ENCODE measurements around the gene TMEM234. TPM values are rescaled to one million over a fixed set of nuclear protein-coding genes. Genes with fewer than 3 reads are reported as not detected.

Gene TMEM234
- total RNA-seq, 1 experiment from 2014 or later = 23.3 TPM

- CTCF ChIA-PET = no interaction called here
- BruUV-seq (replicated peaks) = no TSS peak
- H3K27ac ChIP-seq (ENCODE audit: low read length) = peak overlapping the region; percentile 97
- no peaks in the 10 kb centered on the region for H3K27me3 ChIP-seq (ENCODE audit: control insufficient read depth, insufficient read depth, low read length)
- peak overlapping the region; percentile 77 to 93 for H3K4me3 ChIP-seq (ENCODE audit: low read depth in 2 of 2, low read length in 2 of 2)
- no peaks in the 10 kb centered on the region for H3K9me3 ChIP-seq (ENCODE audit: control insufficient read depth, insufficient read depth, low read depth, low read length)
- ATAC-seq (peak; percentile 53), DNase-seq (ENCODE audit: low read depth, low spot score) (no peak)
- TF ChIP-seq SIN3A (IDR thresholded peaks at IDR 0.05; ENCODE audit: borderline replicate concordance, insufficient read depth, low read depth, low read length) (no peak), TCF7L2 (IDR thresholded peaks at IDR 0.05; ENCODE audit: low read depth, low read length) (no peak), CTCF (IDR thresholded peaks at IDR 0.05) (no peak)
- H3K36me3 ChIP-seq (ENCODE audit: control insufficient read depth, insufficient read depth, low read length) = no peaks in the 10 kb centered on the region
- in situ Hi-C loops (cut with HindIII; ENCODE audit: low pct_unique_long_range_greater_than_20kb, low sequenced_read_pairs) (no loop called here), intact Hi-C loops (cut with micrococcal nuclease; ENCODE audit: unreplicated experiment) (no loop called here)
- H3K4me1 ChIP-seq (ENCODE audit: control insufficient read depth, insufficient read depth, low read length) = peaks cover 29% of the 10 kb centered on the region
- POLR2A ChIA-PET = interaction anchor here (0.6 to 1.2 kb wide), 3 partner anchors 18 to 70 kb away, joined by 3 to 8 read pairs (median 5); no protein-coding TSS in a partner anchor
Observed at GRCh38 chr1:32179193-32179442, 43.0 kb downstream of the TMEM234 start.

GRCh38 chr1:32178380-32179192 lies 43.6 kb downstream of the TMEM234 start:
- in situ Hi-C loops (cut with HindIII; ENCODE audit: low pct_unique_long_range_greater_than_20kb, low sequenced_read_pairs) (no loop called here), intact Hi-C loops (cut with micrococcal nuclease; ENCODE audit: unreplicated experiment) (no loop called here)
- H3K36me3 ChIP-seq (ENCODE audit: control insufficient read depth, insufficient read depth, low read length) = no peaks in the 10 kb centered on the region
- H3K9me3 ChIP-seq (ENCODE audit: control insufficient read depth, insufficient read depth, low read depth, low read length) = no peaks in the 10 kb centered on the region
- ATAC-seq = no peak
- no peak for DNase-seq (ENCODE audit: low read depth, low spot score)
- peak overlapping the region; percentile 97 for H3K27ac ChIP-seq (ENCODE audit: low read length)
- TF ChIP-seq CTCF (IDR thresholded peaks at IDR 0.05) = no peak
- H3K4me1 ChIP-seq (ENCODE audit: control insufficient read depth, insufficient read depth, low read length) = peaks cover 29% of the 10 kb centered on the region
- CTCF ChIA-PET = no interaction called here
- no peaks in the 10 kb centered on the region for H3K27me3 ChIP-seq (ENCODE audit: control insufficient read depth, insufficient read depth, low read length)
- peak overlapping the region; percentile 77 to 93 for H3K4me3 ChIP-seq (ENCODE audit: low read depth in 2 of 2, low read length in 2 of 2)
- no TSS peak for BruUV-seq (replicated peaks)
- POLR2A ChIA-PET = interaction anchor here (0.6 to 1.0 kb wide), 2 partner anchors 57 to 69 kb away, joined by 3 to 8 read pairs; no protein-coding TSS in a partner anchor

GRCh38 chr1:32172621-32173245 lies 49.4 kb downstream of the TMEM234 start:
- ATAC-seq = no peak
- ChIA-PET POLR2A (interaction anchor here (0.6 kb wide), 1 partner anchor 25 kb away, joined by 18 read pairs; no protein-coding TSS in a partner anchor), CTCF (no interaction called here)
- no peak for TF ChIP-seq REST (IDR thresholded peaks at IDR 0.05; ENCODE audit: insufficient read depth in 1 of 2, low read depth in 2 of 2, low read length in 1 of 2)
- no peak for TF ChIP-seq CTCF (IDR thresholded peaks at IDR 0.05)
- no peak for TF ChIP-seq TCF7L2 (IDR thresholded peaks at IDR 0.05; ENCODE audit: low read depth, low read length)
- TF ChIP-seq SIN3A (IDR thresholded peaks at IDR 0.05; ENCODE audit: borderline replicate concordance, insufficient read depth, low read depth, low read length) = no peak
- no peak for TF ChIP-seq POLR2AphosphoS5 (IDR thresholded peaks at IDR 0.05; ENCODE audit: low read depth, low read length)
- H3K4me1 ChIP-seq (ENCODE audit: control insufficient read depth, insufficient read depth, low read length) = no peaks in the 10 kb centered on the region
- DNase-seq (ENCODE audit: low read depth, low spot score) = no peak
- in situ Hi-C loops (cut with HindIII; ENCODE audit: low pct_unique_long_range_greater_than_20kb, low sequenced_read_pairs) (no loop called here), intact Hi-C loops (cut with micrococcal nuclease; ENCODE audit: unreplicated experiment) (no loop called here)
- H3K27me3 ChIP-seq (ENCODE audit: control insufficient read depth, insufficient read depth, low read length) = no peaks in the 10 kb centered on the region
- H3K36me3 ChIP-seq (ENCODE audit: control insufficient read depth, insufficient read depth, low read length) = peaks cover 12% of the 10 kb centered on the region
- no peaks in the 10 kb centered on the region for H3K9me3 ChIP-seq (ENCODE audit: control insufficient read depth, insufficient read depth, low read depth, low read length)
- no peak overlapping the region for H3K27ac ChIP-seq (ENCODE audit: low read length)
- no peak overlapping the region for H3K4me3 ChIP-seq (ENCODE audit: low read depth in 2 of 2, low read length in 2 of 2)
- BruUV-seq (replicated peaks) = no TSS peak

Measured in Panc1 (cell line).